H1 (cell line): ENCODE results near the gene TNNT3. TPM values are rescaled to one million over a fixed set of nuclear protein-coding genes. Genes with fewer than 3 reads are reported as not detected.

Experiments used
- CBX5 ChIP-seq: fragments of 300-800, 300-1000 bp; sonication (generic); IDR thresholded peaks from 2 replicates; pipeline ENCODE4 v1.7.1; 2016; ENCODE audit warnings: antibody characterized with exemption, low read length, low read depth
- microRNA-seq, 2 experiments: library from miRNA; unstranded; fragments of <30 nt; microRNA quantifications; one replicate each; pipeline versions ENCODE4 to v1.2.0, GENCODE V29; 2016 to 2020; ENCODE audit warnings: borderline microRNAs expressed in 2 of 2, borderline number of aligned reads in 2 of 2, borderline replicate concordance in 1 of 2
- polyA plus RNA-seq, 7 experiments: library from polyadenylated mRNA; depleted of rRNA in 3 of 7; stranded (reverse) in 5 of 7; unstranded in 2 of 7; fragments of >200 nt in 5 of 7; fragments of 200-250 nt in 2 of 7; gene quantifications; 1 replicate in 5 of 7; 2 replicates in 1 of 7; 4 replicates in 1 of 7; pipeline versions ENCODE4 v1.2.1 to v1.2.3, GENCODE V29; 2011 to 2013; ENCODE audit warnings: missing spikeins in 2 of 7, mixed read lengths in 2 of 7
- total RNA-seq: library from RNA; stranded (reverse); fragmentation: NEBNext Ultra II Directional; extraction: Animal tissue kit (Norgen Biotek cat#: 25700); gene quantifications from 2 replicates; pipeline ENCODE4 v1.2.1, GENCODE V29; 2021

TNNT3 gene
- total and polyA plus RNA-seq, 2 of the 8 experiments (the other 6 are each of a cell fraction or from before 2014, with no cell fraction given): not detected

GRCh38 chr11:1988174-1988573 is 68.7 kb downstream of the TNNT3 start (continued):
- TF ChIP-seq CBX5: no peak

Small RNAs within 50 kb of the gene (microRNA-seq; reads per million reads assigned to microRNA genes)
- gene MIR7847: 0 reads per million in 2 experiments

Other genes starting within 250 kb of the TNNT3 start
- not detected in 2 replicates for gene KRTAP5-6, start 222.5 kb upstream of the TNNT3 start, total RNA-seq
- gene KRTAP5-6, start 222.5 kb upstream of the TNNT3 start, polyA plus RNA-seq (2011; rRNA removed): not detected in 2 replicates
- 0.22 and 0.23 TPM in 2 replicates for gene IFITM10, start 169.1 kb upstream of the TNNT3 start, total RNA-seq
- 0.08 and 0.14 TPM in 2 replicates for gene IFITM10, start 169.1 kb upstream of the TNNT3 start, polyA plus RNA-seq (2011; rRNA removed)
- 169 and 182 TPM in 2 replicates for gene CTSD, start 155.8 kb upstream of the TNNT3 start, total RNA-seq
- 173 and 243 TPM in 2 replicates for gene CTSD, start 155.8 kb upstream of the TNNT3 start, polyA plus RNA-seq (2011; rRNA removed)
- not detected in 2 replicates for gene SYT8, start 84.7 kb upstream of the TNNT3 start, total RNA-seq
- gene SYT8, start 84.7 kb upstream of the TNNT3 start, polyA plus RNA-seq (2011; rRNA removed): not detected in 2 replicates
- not detected in 2 replicates for gene TNNI2, start 80.7 kb upstream of the TNNT3 start, total RNA-seq
- 0.39 TPM in 1 of 2 replicates, not detected in the other for gene TNNI2, start 80.7 kb upstream of the TNNT3 start, polyA plus RNA-seq (2011; rRNA removed)
- not detected in 2 replicates for gene LSP1, start 66.6 kb upstream of the TNNT3 start, total RNA-seq
- gene LSP1, start 66.6 kb upstream of the TNNT3 start, polyA plus RNA-seq (2011; rRNA removed): 0.03 TPM in 1 of 2 replicates, not detected in the other
- not detected in 2 replicates for gene PRR33, start 27.8 kb upstream of the TNNT3 start, total RNA-seq
- gene PRR33, start 27.8 kb upstream of the TNNT3 start, polyA plus RNA-seq (2011; rRNA removed): 0.02 and 0.08 TPM in 2 replicates
- gene MRPL23, start 27.6 kb downstream of the TNNT3 start, total RNA-seq: 86.0 and 86.4 TPM in 2 replicates
- gene MRPL23, start 27.6 kb downstream of the TNNT3 start, polyA plus RNA-seq (2011; rRNA removed): 244 and 281 TPM in 2 replicates
- gene H19, start 78.1 kb downstream of the TNNT3 start, total RNA-seq: 5.2 and 5.6 TPM in 2 replicates
- 10.0 and 16.2 TPM in 2 replicates for gene H19, start 78.1 kb downstream of the TNNT3 start, polyA plus RNA-seq (2011; rRNA removed)
- gene IGF2, start 219.7 kb downstream of the TNNT3 start, total RNA-seq: 1.3 and 1.5 TPM in 2 replicates
- gene IGF2, start 219.7 kb downstream of the TNNT3 start, polyA plus RNA-seq (2011; rRNA removed): 0.74 and 2.0 TPM in 2 replicates
- not detected in 2 replicates for gene INS, start 241.5 kb downstream of the TNNT3 start, total RNA-seq
- gene INS, start 241.5 kb downstream of the TNNT3 start, polyA plus RNA-seq (2011; rRNA removed): not detected in 2 replicates